ENCODE measurements around the gene NTHL1.

The NTHL1 gene

DNA sequence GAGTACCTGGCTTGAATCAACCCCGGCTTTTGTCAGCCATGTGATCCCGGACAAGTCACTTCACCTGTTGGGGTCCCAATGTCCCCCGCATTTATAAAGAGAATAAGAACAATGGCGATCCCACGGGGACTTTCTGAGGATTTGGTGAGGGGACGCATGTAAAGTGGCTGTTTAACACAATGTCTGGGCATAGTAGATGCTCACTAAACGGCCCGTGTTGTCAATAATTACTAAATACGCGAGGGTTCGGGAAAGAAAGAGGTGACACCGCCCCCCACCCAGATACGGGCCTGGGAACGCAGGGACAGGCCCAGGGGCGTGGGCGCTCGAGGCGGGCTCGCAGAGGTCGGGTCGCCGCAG is 56.1 kb downstream of the NTHL1 start:
- DNase-seq, result no peak
- TF ChIP-seq, protein P1, sequence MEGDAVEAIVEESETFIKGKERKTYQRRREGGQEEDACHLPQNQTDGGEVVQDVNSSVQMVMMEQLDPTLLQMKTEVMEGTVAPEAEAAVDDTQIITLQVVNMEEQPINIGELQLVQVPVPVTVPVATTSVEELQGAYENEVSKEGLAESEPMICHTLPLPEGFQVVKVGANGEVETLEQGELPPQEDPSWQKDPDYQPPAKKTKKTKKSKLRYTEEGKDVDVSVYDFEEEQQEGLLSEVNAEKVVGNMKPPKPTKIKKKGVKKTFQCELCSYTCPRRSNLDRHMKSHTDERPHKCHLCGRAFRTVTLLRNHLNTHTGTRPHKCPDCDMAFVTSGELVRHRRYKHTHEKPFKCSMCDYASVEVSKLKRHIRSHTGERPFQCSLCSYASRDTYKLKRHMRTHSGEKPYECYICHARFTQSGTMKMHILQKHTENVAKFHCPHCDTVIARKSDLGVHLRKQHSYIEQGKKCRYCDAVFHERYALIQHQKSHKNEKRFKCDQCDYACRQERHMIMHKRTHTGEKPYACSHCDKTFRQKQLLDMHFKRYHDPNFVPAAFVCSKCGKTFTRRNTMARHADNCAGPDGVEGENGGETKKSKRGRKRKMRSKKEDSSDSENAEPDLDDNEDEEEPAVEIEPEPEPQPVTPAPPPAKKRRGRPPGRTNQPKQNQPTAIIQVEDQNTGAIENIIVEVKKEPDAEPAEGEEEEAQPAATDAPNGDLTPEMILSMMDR (IDR thresholded peaks at IDR 0.05; ENCODE audit: borderline replicate concordance, extremely low read depth, low read length, poor library complexity, severe bottlenecking), result no peak
- TF ChIP-seq EZH2 (IDR thresholded peaks at IDR 0.05; ENCODE audit: borderline replicate concordance, low read depth, low read length, severe bottlenecking), result no peak
- H3K9ac ChIP-seq (ENCODE audit: low read depth, low read length), result no peak overlapping the region

DNA sequence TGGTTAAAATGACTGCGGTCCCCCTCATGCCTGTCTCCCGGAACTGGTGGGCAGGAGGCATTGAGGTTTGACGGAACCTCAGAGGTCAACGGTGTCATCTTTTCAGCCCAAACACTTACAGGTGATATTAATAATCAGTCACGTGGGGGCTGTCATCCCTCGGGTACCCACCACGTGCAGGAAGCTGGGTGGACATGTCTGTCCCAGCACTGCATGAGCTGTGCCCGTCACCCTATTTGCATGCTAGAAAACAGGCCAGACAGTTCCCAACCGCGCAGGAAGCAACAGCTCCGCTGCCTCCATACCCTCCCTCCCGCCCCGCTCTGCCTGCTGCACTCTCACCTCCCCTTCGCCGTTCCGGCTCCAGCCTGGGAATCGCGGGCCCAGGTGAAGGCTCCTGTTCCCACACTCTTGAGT is 56.5 kb downstream of the NTHL1 start:
- ATAC-seq (ENCODE audit: insufficient read depth, low read depth) (no peak), DNase-seq (no peak)
- no peaks in the 10 kb centered on the region for H4K20me1 ChIP-seq (ENCODE audit: insufficient read depth, low read length)
- H3K4me1 ChIP-seq (ENCODE audit: insufficient read depth, low read length), result no peaks in the 10 kb centered on the region
- no peak overlapping the region for H2AFZ ChIP-seq (ENCODE audit: low read depth, low read length)
- no peak overlapping the region for H3K27ac ChIP-seq (ENCODE audit: low read length)
- no peak overlapping the region for H3K4me2 ChIP-seq (ENCODE audit: insufficient read depth, low read length)
- H3K79me2 ChIP-seq (ENCODE audit: insufficient read depth, low read length), result no peaks in the 10 kb centered on the region
- peaks cover 4% of the 10 kb centered on the region for H3K36me3 ChIP-seq (ENCODE audit: insufficient read depth, low read length)
- H3K4me3 ChIP-seq (ENCODE audit: low read depth in 1 of 2, low read length in 2 of 2), result no peak overlapping the region
- no peak overlapping the region for H3K9ac ChIP-seq (ENCODE audit: low read depth, low read length)
- H3K9me3 ChIP-seq (ENCODE audit: insufficient read depth, low read length, severe bottlenecking), result no peaks in the 10 kb centered on the region
- TF ChIP-seq, protein P1 (IDR thresholded peaks at IDR 0.05; ENCODE audit: borderline replicate concordance, extremely low read depth, low read length, poor library complexity, severe bottlenecking), result no peak
- TF ChIP-seq EZH2 (IDR thresholded peaks at IDR 0.05; ENCODE audit: borderline replicate concordance, low read depth, low read length, severe bottlenecking), result no peak
- H3K27me3 ChIP-seq (ENCODE audit: insufficient read depth, low read length, poor library complexity), result no peaks in the 10 kb centered on the region

More for the DNA sequence above, 56.1 kb downstream of the NTHL1 start:
- no peak overlapping the region for H2AFZ ChIP-seq (ENCODE audit: low read depth, low read length)
- H3K36me3 ChIP-seq (ENCODE audit: insufficient read depth, low read length), result peaks cover under 1% of the 10 kb centered on the region; the same call in 1 of the 2 replicates
- no peaks in the 10 kb centered on the region for H3K4me1 ChIP-seq (ENCODE audit: insufficient read depth, low read length)
- no peaks in the 10 kb centered on the region for H3K27me3 ChIP-seq (ENCODE audit: insufficient read depth, low read length, poor library complexity)
- H3K27ac ChIP-seq (ENCODE audit: low read length), result no peak overlapping the region
- H3K4me3 ChIP-seq (ENCODE audit: low read depth in 1 of 2, low read length in 2 of 2), result no peak overlapping the region
- H3K4me2 ChIP-seq (ENCODE audit: insufficient read depth, low read length), result no peak overlapping the region
- no peaks in the 10 kb centered on the region for H3K79me2 ChIP-seq (ENCODE audit: insufficient read depth, low read length)
- H4K20me1 ChIP-seq (ENCODE audit: insufficient read depth, low read length), result no peaks in the 10 kb centered on the region
- no peak for ATAC-seq (ENCODE audit: insufficient read depth, low read depth)
- H3K9me3 ChIP-seq (ENCODE audit: insufficient read depth, low read length, severe bottlenecking), result no peaks in the 10 kb centered on the region

DNA sequence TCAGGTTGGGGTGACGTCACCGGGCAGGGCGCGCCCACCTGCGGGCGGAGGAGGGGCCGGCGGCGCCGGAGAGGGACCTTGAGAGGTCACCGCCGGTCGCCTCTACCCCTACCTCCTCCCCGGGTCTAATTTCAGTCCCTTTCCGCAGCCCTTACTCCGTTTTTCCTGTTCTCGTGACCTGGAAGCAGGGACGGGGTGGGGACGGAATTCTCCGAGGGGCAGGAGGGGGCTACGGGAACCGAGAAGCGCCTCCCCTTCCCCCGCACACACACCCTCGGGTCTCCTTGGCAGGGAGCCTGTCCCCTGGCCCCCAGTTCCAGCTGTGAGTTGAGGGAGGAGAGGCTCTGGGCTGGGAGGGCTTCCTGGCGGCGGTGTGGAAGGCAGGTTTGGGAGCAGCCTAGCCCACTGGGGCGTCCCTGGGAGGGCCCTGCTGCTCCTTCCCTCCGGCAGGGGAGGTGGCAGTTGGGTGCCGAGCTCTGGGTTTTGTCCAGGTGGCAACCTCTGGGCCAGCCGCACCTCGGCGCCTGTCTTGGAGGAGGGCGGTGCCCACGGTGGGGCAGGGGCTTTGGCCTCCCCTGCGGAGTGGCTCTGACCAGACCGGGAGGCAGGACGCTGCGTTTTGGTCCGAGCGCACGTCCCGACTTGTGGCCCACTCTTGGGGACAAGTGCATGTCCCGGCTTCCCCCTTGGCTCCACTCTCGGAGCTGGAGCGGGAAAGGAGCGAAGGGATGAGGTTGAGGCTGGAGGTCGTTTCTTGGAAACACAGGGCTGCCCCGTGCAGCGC is 57.1 kb downstream of the NTHL1 start:
- Histone ChIP-seq H3K9ac (ENCODE audit: low read depth, low read length) (no peak overlapping the region), H4K20me1 (ENCODE audit: insufficient read depth, low read length) (no peaks in the 10 kb centered on the region), H3K9me3 (ENCODE audit: insufficient read depth, low read length, severe bottlenecking) (no peaks in the 10 kb centered on the region), H3K4me2 (ENCODE audit: insufficient read depth, low read length) (no peak overlapping the region), H3K4me1 (ENCODE audit: insufficient read depth, low read length) (peaks cover under 1% of the 10 kb centered on the region; the same call in 1 of the 2 replicates), H3K27me3 (ENCODE audit: insufficient read depth, low read length, poor library complexity) (no peaks in the 10 kb centered on the region), H3K4me3 (ENCODE audit: low read depth in 1 of 2, low read length in 2 of 2) (no peak overlapping the region), H2AFZ (ENCODE audit: low read depth, low read length) (no peak overlapping the region), H3K27ac (ENCODE audit: low read length) (no peak overlapping the region), H3K79me2 (ENCODE audit: insufficient read depth, low read length) (no peaks in the 10 kb centered on the region), H3K36me3 (ENCODE audit: insufficient read depth, low read length) (peaks cover 9% of the 10 kb centered on the region)
- ATAC-seq (ENCODE audit: insufficient read depth, low read depth) (no peak), DNase-seq (no peak)
- TF ChIP-seq, protein P1 (IDR thresholded peaks at IDR 0.05; ENCODE audit: borderline replicate concordance, extremely low read depth, low read length, poor library complexity, severe bottlenecking), result no peak
- no peak for TF ChIP-seq EZH2 (IDR thresholded peaks at IDR 0.05; ENCODE audit: borderline replicate concordance, low read depth, low read length, severe bottlenecking)

Data from DND-41 (cell line).